Measurements from ENCODE around the gene ARHGAP18. TPM values are rescaled to one million over a fixed set of nuclear protein-coding genes. Genes with fewer than 3 reads are reported as not detected.

ARHGAP18 gene
- total RNA-seq, 1 experiment from 2014 or later: 2.4 TPM

GRCh38 chr6:129586815-129587214 lies 123.2 kb downstream of the ARHGAP18 start:
- H3K79me2 ChIP-seq (ENCODE audit: insufficient read depth, low read length): no peaks in the 10 kb centered on the region
- no peak overlapping the region for H3K14ac ChIP-seq (ENCODE audit: insufficient read depth, low read length)
- no peaks in the 10 kb centered on the region for H3K9me3 Mint-ChIP-seq

More at GRCh38 chr6:129586815-129587214, 123.2 kb downstream of the ARHGAP18 start:
- Histone ChIP-seq H4K91ac (ENCODE audit: insufficient read length, low read depth, low read length) (no peak overlapping the region), H3K4me2 (ENCODE audit: insufficient read depth, insufficient read length, low read length) (no peak overlapping the region), H3K18ac (ENCODE audit: insufficient read length, low read depth, low read length) (no peak overlapping the region), H2AFZ (ENCODE audit: low read length) (no peak overlapping the region), H2BK5ac (ENCODE audit: insufficient read length, low read length) (no peak overlapping the region), H3K9me3 (ENCODE audit: control insufficient read depth, low read depth, low read length) (no peaks in the 10 kb centered on the region), H3T11ph (ENCODE audit: low read length) (no peak overlapping the region), H3K79me1 (ENCODE audit: insufficient read depth, low read depth, low read length, poor library complexity, severe bottlenecking) (no peaks in the 10 kb centered on the region), H2BK12ac (ENCODE audit: insufficient read length, low read depth, low read length) (no peak overlapping the region), H3K23me2 (ENCODE audit: insufficient read length, low read depth, low read length, poor library complexity, severe bottlenecking) (no peaks in the 10 kb centered on the region), H3K27ac (ENCODE audit: insufficient read length, low read depth, low read length) (no peak overlapping the region), H3K9ac (ENCODE audit: extremely low read depth, insufficient read length, low read length) (no peak overlapping the region), H3K27me3 (ENCODE audit: insufficient read depth, low read length) (no peaks in the 10 kb centered on the region), H4K20me1 (ENCODE audit: control insufficient read depth, insufficient read depth, insufficient read length) (no peaks in the 10 kb centered on the region), H4K5ac (ENCODE audit: insufficient read length, low read depth, low read length) (no peak overlapping the region), H3K23ac (ENCODE audit: insufficient read length, low read depth, low read length) (no peak overlapping the region), H2BK120ac (ENCODE audit: low read depth, low read length, poor library complexity, severe bottlenecking) (no peak overlapping the region), H3K4ac (ENCODE audit: low read depth, low read length) (no peak overlapping the region), H2BK20ac (ENCODE audit: low read depth, low read length, poor library complexity, severe bottlenecking) (no peak overlapping the region), H3K4me1 (ENCODE audit: insufficient read depth, low read length) (no peaks in the 10 kb centered on the region), H2BK15ac (ENCODE audit: low read depth, low read length) (no peak overlapping the region), H2AK5ac (ENCODE audit: insufficient read length, low read length) (no peak overlapping the region), H4K8ac (replicated peaks; ENCODE audit: insufficient read length, low read depth, low read length) (no peak overlapping the region), H3K56ac (ENCODE audit: insufficient read length, low read depth, low read length) (no peak overlapping the region)
- WGBS (ENCODE audit: extremely low coverage, insufficient read length, low lambda C conversion rate): no CpG with 5 or more reads among the region's 2 CpGs
- TF ChIP-seq CTCF (conservative IDR thresholded peaks at IDR 0.05): no peak
- no peak for DNase-seq
- Mint-ChIP-seq H3K4me1 (no peaks in the 10 kb centered on the region), H3K27ac (no peak overlapping the region), H3K4me3 (no peak overlapping the region), H3K36me3 (ENCODE audit: insufficient read depth in 1 of 3, low read depth in 3 of 3) (no peaks in the 10 kb centered on the region; a peak in 1 of 7 replicates), H3K27me3 (ENCODE audit: low read depth) (no peaks in the 10 kb centered on the region)
